Measurements from ENCODE around the gene ZBBX. TPM values are rescaled to one million over a fixed set of nuclear protein-coding genes. Genes with fewer than 3 reads are reported as not detected.

The ZBBX gene
- total and polyA plus RNA-seq, 2 experiments from 2014 or later: not detected

GRCh38 chr3:167209011-167209410 is 171.1 kb downstream of the ZBBX start:
- H2AFZ ChIP-seq: no peak overlapping the region
- no peaks in the 10 kb centered on the region for H3K36me3 ChIP-seq (replicated peaks; ENCODE audit: insufficient read depth, low read depth)
- no peaks in the 10 kb centered on the region for H3K27me3 ChIP-seq
- no peaks in the 10 kb centered on the region for H3K9me3 ChIP-seq (ENCODE audit: low read depth)
- H4K20me1 ChIP-seq (ENCODE audit: insufficient read depth, poor library complexity, severe bottlenecking): no peaks in the 10 kb centered on the region
- DNase-seq (ENCODE audit: low spot score): peak; percentile 6
- H3K4me3 ChIP-seq: no peak overlapping the region
- H3K79me2 ChIP-seq: no peaks in the 10 kb centered on the region
- no peaks in the 10 kb centered on the region for H3K9me2 ChIP-seq (replicated peaks; ENCODE audit: insufficient read depth)
- no peak overlapping the region for H3K27ac ChIP-seq
- no peak overlapping the region for H3K4me2 ChIP-seq
- TF ChIP-seq EZH2 (IDR thresholded peaks at IDR 0.05; ENCODE audit: borderline replicate concordance): no peak
- no peak for TF ChIP-seq EZH2phosphoT487 (IDR thresholded peaks at IDR 0.05; ENCODE audit: low read depth, severe bottlenecking, unreplicated experiment)
- no peak for TF ChIP-seq CTCF (IDR thresholded peaks at IDR 0.05; ENCODE audit: poor library complexity)
- H3K4me1 ChIP-seq (ENCODE audit: insufficient read depth): no peaks in the 10 kb centered on the region

GRCh38 chr3:167203062-167203461 is 177.0 kb downstream of the ZBBX start:
- DNase-seq (ENCODE audit: low spot score): no peak
- Histone ChIP-seq H3K9me3 (ENCODE audit: low read depth) (no peaks in the 10 kb centered on the region), H3K79me2 (no peaks in the 10 kb centered on the region), H3K27me3 (no peaks in the 10 kb centered on the region), H4K20me1 (ENCODE audit: insufficient read depth, poor library complexity, severe bottlenecking) (no peaks in the 10 kb centered on the region), H3K36me3 (replicated peaks; ENCODE audit: insufficient read depth, low read depth) (no peaks in the 10 kb centered on the region), H2AFZ (no peak overlapping the region), H3K4me3 (no peak overlapping the region), H3K9me2 (replicated peaks; ENCODE audit: insufficient read depth) (no peaks in the 10 kb centered on the region), H3K4me1 (ENCODE audit: insufficient read depth) (no peaks in the 10 kb centered on the region), H3K27ac (no peak overlapping the region), H3K4me2 (no peak overlapping the region)
- WGBS (ENCODE audit: low lambda C conversion rate, missing lambda C conversion rate): 83% methylated on average over 1 of the region's 1 CpG
- TF ChIP-seq CTCF (IDR thresholded peaks at IDR 0.05; ENCODE audit: poor library complexity) (no peak), EZH2 (IDR thresholded peaks at IDR 0.05; ENCODE audit: borderline replicate concordance) (no peak), EZH2phosphoT487 (IDR thresholded peaks at IDR 0.05; ENCODE audit: low read depth, severe bottlenecking, unreplicated experiment) (no peak)

GRCh38 chr3:167198949-167199600 is 181.0 kb downstream of the ZBBX start:
- Histone ChIP-seq H3K4me3 (no peak overlapping the region), H3K4me1 (ENCODE audit: insufficient read depth) (no peaks in the 10 kb centered on the region), H4K20me1 (ENCODE audit: insufficient read depth, poor library complexity, severe bottlenecking) (no peaks in the 10 kb centered on the region), H2AFZ (no peak overlapping the region), H3K9me2 (replicated peaks; ENCODE audit: insufficient read depth) (no peaks in the 10 kb centered on the region), H3K27ac (no peak overlapping the region), H3K79me2 (no peaks in the 10 kb centered on the region), H3K9me3 (ENCODE audit: low read depth) (no peaks in the 10 kb centered on the region), H3K27me3 (no peaks in the 10 kb centered on the region), H3K36me3 (replicated peaks; ENCODE audit: insufficient read depth, low read depth) (no peaks in the 10 kb centered on the region), H3K4me2 (no peak overlapping the region)
- WGBS (ENCODE audit: low lambda C conversion rate, missing lambda C conversion rate): 78% methylated on average over 1 of the region's 1 CpG
- DNase-seq (ENCODE audit: low spot score): no peak
- TF ChIP-seq EZH2phosphoT487 (IDR thresholded peaks at IDR 0.05; ENCODE audit: low read depth, severe bottlenecking, unreplicated experiment) (no peak), EZH2 (IDR thresholded peaks at IDR 0.05; ENCODE audit: borderline replicate concordance) (no peak), CTCF (IDR thresholded peaks at IDR 0.05; ENCODE audit: poor library complexity) (no peak)

Other genes with a start within 250 kb of the ZBBX start
- not detected in 2 replicates for gene SERPINI2, start 93.7 kb upstream of the ZBBX start, total RNA-seq
- gene SERPINI2, start 93.7 kb upstream of the ZBBX start, polyA plus RNA-seq: not detected in 2 replicates

Data from hepatocyte (in vitro differentiated cells).